IPS-15b (cell line): ENCODE measurements around the gene ANKRD35.
"Not testable (repeated sequence)": the region's sequence is repeated elsewhere in the genome, so short reads cannot be mapped to it uniquely, and the experiment has no call there.

Experiments
- H3K27me3 ChIP-seq: one replicate; pipeline ENCODE4 v1.6.1; 2013; ENCODE audit warnings: low read length; ENCODE audit not compliant: control insufficient read depth, insufficient read depth
- H3K36me3 ChIP-seq: one replicate; pipeline ENCODE4 v1.6.1; 2013; ENCODE audit warnings: low read length; ENCODE audit not compliant: control insufficient read depth, insufficient read depth
- H3K4me1 ChIP-seq: one replicate; pipeline ENCODE4 v1.6.1; 2013; ENCODE audit warnings: mild to moderate bottlenecking, low read length; ENCODE audit not compliant: control insufficient read depth, insufficient read depth
- H3K4me3 ChIP-seq: one replicate; pipeline ENCODE4 v1.5.1; 2013; ENCODE audit warnings: low read depth, low read length
- H3K9ac ChIP-seq: one replicate; pipeline ENCODE4 v1.6.1; 2013; ENCODE audit warnings: low read depth, mild to moderate bottlenecking, low read length
- H3K9me3 ChIP-seq: one replicate; pipeline ENCODE4 v1.6.1; 2013; ENCODE audit warnings: mild to moderate bottlenecking, low read length; ENCODE audit not compliant: control insufficient read depth, insufficient read depth

Gene ANKRD35

GRCh38 chr1:145822779-145823331, 62.8 kb downstream of the ANKRD35 start:
- peaks cover 11% of the 10 kb centered on the region for H3K36me3 ChIP-seq
- H3K4me1 ChIP-seq, H3K4me3 ChIP-seq, H3K9me3 ChIP-seq, H3K27me3 ChIP-seq, H3K9ac ChIP-seq: not testable (repeated sequence)

GRCh38 chr1:145818095-145818494, 67.6 kb downstream of the ANKRD35 start:
- not testable (repeated sequence) for H3K27me3 ChIP-seq, H3K9me3 ChIP-seq, H3K4me1 ChIP-seq, H3K4me3 ChIP-seq, H3K36me3 ChIP-seq, H3K9ac ChIP-seq
